ENCODE measurements around the gene CRADD. TPM values are rescaled to one million over a fixed set of nuclear protein-coding genes. Genes with fewer than 3 reads are reported as not detected.

Gene CRADD
- total RNA-seq, 1 experiment from 2014 or later: 7.6 TPM

GRCh38 chr12:93653712-93654111 is 23.5 kb upstream of the CRADD start:
- no peak overlapping the region for H3T11ph ChIP-seq (ENCODE audit: low read length)
- Mint-ChIP-seq H3K9me3 (no peaks in the 10 kb centered on the region), H3K4me3 (no peak overlapping the region), H3K27me3 (ENCODE audit: low read depth) (no peaks in the 10 kb centered on the region), H3K4me1 (0 out of 4 replicates have a peak, but pooled peaks cover 0 to 2% of the 10 kb centered on the region in 2 experiments), H3K27ac (no peak overlapping the region), H3K36me3 (ENCODE audit: insufficient read depth in 1 of 3, low read depth in 3 of 3) (no peaks in the 10 kb centered on the region)
- no peaks in the 10 kb centered on the region for H3K4me1 ChIP-seq (ENCODE audit: insufficient read depth, low read length)
- no peak overlapping the region for H4K8ac ChIP-seq (replicated peaks; ENCODE audit: insufficient read length, low read depth, low read length)
- DNase-seq: no peak
- H4K91ac ChIP-seq (ENCODE audit: insufficient read length, low read depth, low read length): no peak overlapping the region
- H3K23me2 ChIP-seq (ENCODE audit: insufficient read length, low read depth, low read length, poor library complexity, severe bottlenecking): no peaks in the 10 kb centered on the region
- WGBS (ENCODE audit: extremely low coverage, insufficient read length, low lambda C conversion rate): no CpG with 5 or more reads among the region's 3 CpGs
- no peaks in the 10 kb centered on the region for H3K27me3 ChIP-seq (ENCODE audit: insufficient read depth, low read length)
- no peak overlapping the region for H3K18ac ChIP-seq (ENCODE audit: insufficient read length, low read depth, low read length)
- H3K56ac ChIP-seq (ENCODE audit: insufficient read length, low read depth, low read length): no peak overlapping the region
- no peak overlapping the region for H2BK15ac ChIP-seq (ENCODE audit: low read depth, low read length)
- no peak overlapping the region for H3K4me2 ChIP-seq (ENCODE audit: insufficient read depth, insufficient read length, low read length)
- no peak overlapping the region for H2BK12ac ChIP-seq (ENCODE audit: insufficient read length, low read depth, low read length)
- no peak overlapping the region for H2BK20ac ChIP-seq (ENCODE audit: low read depth, low read length, poor library complexity, severe bottlenecking)
- H4K5ac ChIP-seq (ENCODE audit: insufficient read length, low read depth, low read length): no peak overlapping the region
- no peaks in the 10 kb centered on the region for H4K20me1 ChIP-seq (ENCODE audit: control insufficient read depth, insufficient read depth, insufficient read length)
- no peaks in the 10 kb centered on the region for H3K79me2 ChIP-seq (ENCODE audit: insufficient read depth, low read length)
- H3K9me3 ChIP-seq (ENCODE audit: control insufficient read depth, low read depth, low read length): no peaks in the 10 kb centered on the region
- no peak overlapping the region for H2BK120ac ChIP-seq (ENCODE audit: low read depth, low read length, poor library complexity, severe bottlenecking)
- no peak overlapping the region for H3K9ac ChIP-seq (ENCODE audit: extremely low read depth, insufficient read length, low read length)
- H2AK5ac ChIP-seq (ENCODE audit: insufficient read length, low read length): no peak overlapping the region
- H3K23ac ChIP-seq (ENCODE audit: insufficient read length, low read depth, low read length): no peak overlapping the region
- H3K4ac ChIP-seq (ENCODE audit: low read depth, low read length): no peak overlapping the region
- H3K79me1 ChIP-seq (ENCODE audit: insufficient read depth, low read depth, low read length, poor library complexity, severe bottlenecking): no peaks in the 10 kb centered on the region
- H2BK5ac ChIP-seq (ENCODE audit: insufficient read length, low read length): no peak overlapping the region
- TF ChIP-seq CTCF (conservative IDR thresholded peaks at IDR 0.05): no peak
- H2AFZ ChIP-seq (ENCODE audit: low read length): no peak overlapping the region
- no peak overlapping the region for H3K14ac ChIP-seq (ENCODE audit: insufficient read depth, low read length)
- no peak overlapping the region for H3K27ac ChIP-seq (ENCODE audit: insufficient read length, low read depth, low read length)

Measured in H9 (cell line).